ENCODE measurements around the gene EXOC6.
A peak's percentile ranks its signal among the peaks of the same experiment; 100 is the strongest.
"Not testable (repeated sequence)": the region's sequence is repeated elsewhere in the genome, so short reads cannot be mapped to it uniquely, and the experiment has no call there.

The EXOC6 gene

DNA sequence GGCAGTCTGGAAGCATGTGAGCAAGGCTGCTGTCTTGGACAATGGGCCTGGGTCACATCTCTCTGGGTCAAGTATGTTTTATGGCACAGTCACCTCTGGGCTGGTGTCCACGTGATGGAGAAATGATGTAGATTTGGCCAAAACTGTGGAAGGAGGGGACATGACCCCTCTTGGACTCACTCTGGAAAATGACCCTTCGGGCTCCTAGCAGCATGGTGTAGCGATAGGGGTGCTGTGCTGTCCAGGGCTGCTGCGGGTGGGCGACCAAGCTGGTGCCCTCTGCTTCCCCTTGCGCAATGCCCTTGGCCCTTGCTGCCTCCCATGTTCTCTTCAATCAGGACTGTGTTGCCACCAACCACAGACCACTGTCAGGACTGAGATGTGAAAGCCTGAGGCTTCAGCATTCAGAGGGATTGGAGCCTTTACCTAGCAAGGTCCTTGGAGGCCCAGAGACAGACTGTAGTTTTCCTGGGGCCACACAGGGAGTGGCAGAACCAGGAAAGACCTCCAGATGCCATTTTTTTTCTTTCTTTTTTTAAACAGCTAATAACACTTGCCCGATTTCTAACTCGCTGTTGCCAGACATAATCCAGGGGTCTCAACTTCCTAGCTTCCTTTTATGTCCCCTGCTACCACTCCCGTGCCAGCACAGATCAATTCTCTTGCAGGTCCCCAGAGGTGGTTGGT is 231.5 kb downstream of the EXOC6 start:
- no peak for DNase-seq (ENCODE audit: low read depth in 2 of 2)

DNA sequence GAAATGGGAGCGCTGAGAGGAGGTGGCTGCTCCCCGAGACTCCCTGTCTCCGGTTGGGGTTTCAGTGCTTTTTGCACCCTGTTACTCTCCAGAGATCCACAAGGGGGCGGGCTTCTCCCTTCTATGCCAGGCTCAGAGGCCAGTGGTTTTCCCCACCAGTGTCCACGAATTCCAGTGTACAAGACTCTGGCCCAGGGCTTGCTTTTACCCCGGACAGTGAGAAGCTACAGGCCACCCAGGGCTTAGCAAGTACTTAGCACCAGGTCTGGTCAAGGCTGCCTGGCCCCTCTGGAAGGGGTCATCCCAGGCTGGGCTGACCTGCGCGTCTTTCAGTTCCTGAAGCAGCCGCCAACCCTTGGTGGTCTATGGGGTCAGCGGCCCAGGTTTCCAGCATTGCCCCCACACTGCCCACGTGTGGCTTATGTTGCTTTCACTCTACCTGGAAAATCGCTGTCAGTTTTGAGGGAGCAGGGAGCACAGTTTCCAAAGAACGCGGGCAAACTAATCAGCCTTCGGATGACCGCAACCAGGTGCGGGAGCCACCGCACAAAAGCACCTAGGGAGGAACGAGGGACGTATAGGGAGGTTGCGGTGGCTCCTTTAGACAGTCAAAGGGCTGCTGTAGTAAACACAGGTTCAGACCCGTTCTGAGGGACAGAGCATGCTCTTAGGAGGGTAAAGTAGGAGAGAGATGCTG is 232.2 kb downstream of the EXOC6 start:
- DNase-seq (ENCODE audit: low read depth in 2 of 2) = peak in 1 of 2 donors; percentile 19

DNA sequence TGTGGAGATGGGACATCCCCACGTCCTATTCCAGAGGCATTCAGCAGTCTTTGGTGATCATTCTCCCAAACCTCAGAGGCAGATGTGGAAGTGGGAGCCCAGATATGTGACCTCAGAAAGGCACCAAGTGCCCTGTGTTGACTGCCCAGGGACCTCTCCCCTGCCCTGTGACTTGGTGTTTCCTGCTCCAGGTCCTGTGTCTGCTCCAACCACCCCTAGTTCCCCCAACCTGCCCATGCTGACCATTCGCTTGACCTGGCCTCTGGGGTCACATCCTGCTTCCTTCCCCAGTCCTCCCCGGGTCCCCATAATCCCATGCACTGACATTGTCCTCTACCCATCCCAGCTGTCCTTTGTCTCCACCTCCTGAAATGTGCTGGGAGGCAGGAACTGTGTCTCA is 233.0 kb downstream of the EXOC6 start:
- DNase-seq (ENCODE audit: low read depth in 2 of 2) = no peak

DNA sequence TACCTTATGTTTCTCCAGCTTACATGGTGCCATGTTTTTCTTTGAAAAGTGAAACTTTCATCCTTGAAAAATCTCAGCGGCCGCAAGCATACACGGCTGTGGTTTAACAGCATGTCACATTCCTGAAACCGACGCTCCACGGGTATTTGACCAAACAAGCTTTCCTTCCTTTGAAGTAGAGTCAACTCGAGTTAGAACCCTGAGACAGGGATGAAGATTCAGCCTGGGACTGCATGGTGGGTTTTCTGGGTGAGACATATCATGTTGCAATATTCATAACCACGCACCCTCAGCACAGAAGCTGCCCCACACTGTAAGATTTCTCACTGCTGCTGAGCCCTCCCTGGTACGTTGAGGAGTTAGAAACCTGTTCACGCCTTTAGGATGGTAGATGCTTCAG is 233.5 kb downstream of the EXOC6 start:
- DNase-seq (ENCODE audit: low read depth in 2 of 2) = no peak

DNA sequence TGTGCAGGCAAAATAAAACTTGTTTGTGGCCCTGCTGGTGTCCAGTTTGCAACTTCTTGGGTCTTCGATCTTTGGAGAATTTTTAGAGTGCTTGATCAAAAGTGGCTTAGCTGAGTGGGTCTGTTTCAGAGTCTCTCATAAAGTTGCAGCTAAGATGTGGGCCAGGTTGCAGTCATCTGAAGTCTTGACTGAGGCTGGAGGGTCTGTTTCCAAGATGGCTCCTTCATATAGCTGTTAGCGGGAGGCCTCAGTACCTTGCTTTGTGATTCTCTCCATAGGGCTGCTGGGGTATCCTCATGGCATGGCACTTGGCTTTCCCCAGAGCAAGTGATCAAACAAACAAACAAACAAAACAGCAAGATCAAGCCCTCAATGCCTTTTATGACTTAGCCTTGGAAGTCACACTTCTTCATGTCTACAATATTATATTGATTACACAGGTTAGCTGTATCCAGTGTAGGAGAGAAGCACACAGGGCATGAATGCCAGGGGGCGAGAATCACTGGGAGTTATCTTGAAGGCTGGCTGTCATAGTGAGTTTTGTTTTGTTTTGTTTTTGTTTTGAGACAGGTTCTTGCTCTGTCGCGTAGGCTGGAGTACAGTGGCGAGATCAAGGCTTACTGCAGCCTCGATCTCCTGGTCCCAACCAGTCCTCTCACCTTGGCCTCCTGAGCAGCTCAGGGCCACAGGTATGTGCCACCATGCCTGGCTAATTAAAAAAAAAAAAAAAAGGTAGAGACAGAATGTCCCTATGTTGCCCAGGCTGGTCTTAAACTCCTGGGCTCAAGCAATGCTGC is 235.6 kb downstream of the EXOC6 start:
- no peak for DNase-seq (ENCODE audit: low read depth in 2 of 2)

DNA sequence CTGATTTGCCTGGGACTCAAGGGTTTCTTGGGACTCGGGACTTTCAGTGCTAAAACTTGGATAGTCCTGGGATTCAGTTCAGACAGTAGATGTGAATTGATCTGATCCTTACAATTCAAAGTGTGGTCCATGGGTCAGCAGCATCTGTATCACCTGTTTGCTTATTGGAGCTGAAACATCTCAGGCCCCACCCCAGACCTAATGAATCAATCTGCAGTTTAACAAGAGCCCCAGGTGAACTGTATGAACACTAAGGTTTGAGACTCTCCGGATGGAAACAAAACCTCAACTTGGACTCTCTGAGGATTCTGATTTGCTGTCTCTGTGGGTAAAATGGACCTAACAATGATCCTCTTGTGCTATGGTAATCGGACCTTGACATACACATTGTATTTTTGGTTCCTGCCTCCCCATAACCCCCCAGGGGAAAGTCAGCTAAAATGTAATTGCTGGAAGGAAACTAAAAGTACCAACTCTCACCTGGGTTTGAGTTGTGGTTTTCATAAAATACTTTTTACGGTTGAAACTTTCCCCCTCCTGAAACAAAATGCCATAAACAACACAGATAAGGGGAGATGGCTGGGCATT is 237.0 kb downstream of the EXOC6 start:
- DNase-seq (ENCODE audit: low read depth in 2 of 2) = no peak

DNA sequence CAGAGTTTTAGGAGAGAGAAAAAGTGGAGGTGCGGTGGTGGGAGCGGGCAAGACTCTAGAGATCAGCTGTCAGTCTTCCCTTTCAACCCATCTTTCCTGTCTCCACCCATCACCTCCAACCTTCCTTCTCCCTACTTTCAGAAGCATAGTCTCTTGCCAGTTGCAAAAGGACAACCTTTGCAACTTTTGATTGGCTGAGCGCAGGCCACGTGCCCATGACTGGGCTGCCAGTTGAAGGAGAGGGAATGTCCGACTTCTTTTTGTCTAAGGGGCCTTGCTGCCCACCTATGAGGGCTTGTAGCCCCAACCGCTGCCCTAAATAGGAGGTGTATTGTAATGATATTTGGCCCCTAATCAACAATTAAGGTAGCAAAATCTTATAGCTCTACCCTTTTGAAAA is 238.0 kb downstream of the EXOC6 start:
- DNase-seq (ENCODE audit: low read depth in 2 of 2) = no peak

DNA sequence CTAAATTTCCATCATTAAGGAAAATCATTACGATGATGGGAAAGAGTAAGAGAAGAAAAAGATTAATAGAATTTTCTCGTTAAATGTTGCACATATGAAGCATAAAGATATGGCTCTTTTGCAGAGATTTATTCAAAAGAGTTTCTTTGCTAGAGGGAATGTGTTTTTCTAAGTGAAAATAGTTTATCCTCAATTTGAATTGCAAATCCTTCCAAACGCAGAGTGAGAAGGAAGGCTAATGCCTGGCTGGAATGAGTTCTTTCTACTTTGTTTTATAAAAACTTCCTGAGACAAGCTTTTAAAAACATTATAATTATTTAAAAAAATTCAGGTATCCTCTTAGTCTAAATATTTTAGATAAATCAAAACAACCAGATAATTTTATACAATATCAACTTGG is 239.5 kb downstream of the EXOC6 start:
- DNase-seq (ENCODE audit: low read depth in 2 of 2) = no peak

DNA sequence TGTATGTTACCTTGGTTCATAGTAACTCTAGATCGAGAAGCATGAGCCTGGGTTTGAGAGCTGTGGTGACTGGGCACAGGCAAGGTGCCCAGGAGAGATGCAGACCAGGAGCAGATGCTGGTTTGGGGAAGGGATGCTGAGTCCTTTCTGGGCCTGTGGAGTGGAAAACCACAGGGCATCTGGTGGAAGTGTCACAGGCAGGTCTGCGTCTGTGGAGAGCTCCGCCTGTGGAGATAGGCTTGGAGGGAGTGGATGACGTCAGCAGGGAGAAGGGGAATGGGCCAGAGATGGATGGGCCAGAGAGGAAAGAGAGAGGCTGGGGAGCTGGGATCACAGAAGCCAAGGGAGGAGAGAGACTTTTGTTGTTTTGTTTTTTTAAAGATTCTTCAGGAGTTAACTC is 240.1 kb downstream of the EXOC6 start:
- no peak for DNase-seq (ENCODE audit: low read depth in 2 of 2)

DNA sequence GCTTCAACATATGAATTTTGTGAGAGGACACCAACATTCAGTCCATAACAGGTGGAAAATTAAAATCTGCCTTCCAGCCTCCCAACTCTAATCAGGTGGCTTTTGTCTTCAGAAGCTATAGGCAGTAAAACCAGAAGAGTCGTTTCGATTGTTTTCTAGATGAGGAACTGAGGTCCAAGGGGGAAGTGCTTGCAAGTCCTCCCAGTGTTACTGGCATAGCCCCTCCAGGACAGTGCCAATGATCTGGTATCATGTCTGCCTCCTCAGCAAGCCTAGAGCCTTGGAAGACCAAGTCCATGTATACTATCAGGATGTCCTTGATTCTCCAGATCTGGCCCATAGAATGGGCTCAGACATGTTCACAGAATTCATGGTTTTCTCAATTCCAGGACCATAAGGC is 242.3 kb downstream of the EXOC6 start:
- no peak for DNase-seq (ENCODE audit: low read depth in 2 of 2)

DNA sequence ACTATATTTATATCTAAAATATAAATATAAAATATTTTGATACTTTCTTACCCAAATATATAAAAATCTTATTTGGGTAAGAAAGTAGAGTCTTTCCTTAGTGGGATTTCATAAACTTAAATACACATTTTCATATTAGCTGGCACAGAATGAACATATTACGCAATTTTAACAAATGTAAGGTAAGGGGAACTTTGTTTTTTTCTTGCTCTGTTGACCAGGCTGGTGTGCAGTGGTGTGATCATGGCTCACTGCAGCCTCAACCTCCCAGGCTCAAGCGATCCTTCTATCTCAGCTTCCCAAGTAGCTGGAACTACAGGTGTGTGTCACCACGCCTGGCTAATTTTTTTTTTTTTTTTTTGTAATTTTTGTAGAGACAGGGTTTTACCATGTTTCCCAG is 243.6 kb downstream of the EXOC6 start:
- no peak for DNase-seq (ENCODE audit: low read depth in 2 of 2)

DNA sequence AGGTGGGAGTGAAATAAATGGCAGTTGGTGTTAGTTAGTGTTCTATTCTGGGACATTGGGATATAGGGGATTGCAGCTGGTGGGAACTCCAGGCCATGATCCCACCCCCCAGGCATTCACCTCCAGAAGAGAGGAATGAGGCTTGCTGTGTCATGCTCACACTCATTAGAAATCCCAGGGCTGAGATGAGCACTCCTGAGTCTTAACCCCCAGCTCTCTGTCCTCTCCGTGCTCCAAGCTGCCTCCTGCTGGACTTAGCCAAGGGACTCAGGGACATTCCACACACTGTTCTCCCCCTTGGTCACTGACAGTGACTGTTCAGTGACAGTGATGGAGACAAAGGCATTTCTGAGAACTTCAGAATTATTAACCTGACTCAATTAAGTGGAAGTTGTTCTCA is 246.9 kb downstream of the EXOC6 start:
- DNase-seq (ENCODE audit: low read depth in 2 of 2) = no peak

DNA sequence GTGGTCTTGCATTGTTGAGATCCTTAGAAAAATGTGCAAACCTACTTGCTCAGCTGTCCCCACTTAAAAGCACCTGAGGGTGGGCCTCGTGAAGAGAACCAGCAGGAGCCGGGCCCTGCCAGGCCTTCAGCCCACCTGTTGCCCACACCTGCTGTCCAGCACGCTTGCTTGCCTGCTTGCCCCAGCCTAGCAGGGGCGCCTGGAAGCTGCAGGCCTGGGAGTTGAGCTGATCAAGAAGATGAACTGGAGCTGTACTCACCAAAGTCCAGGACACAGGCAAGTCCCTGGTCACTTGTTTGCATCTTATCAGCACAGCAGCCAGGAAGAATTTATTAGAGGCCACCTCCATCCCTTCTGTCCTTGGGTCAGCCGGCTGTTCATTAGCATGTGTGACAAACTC is 248.6 kb downstream of the EXOC6 start:
- DNase-seq (ENCODE audit: low read depth in 2 of 2) = no peak

DNA sequence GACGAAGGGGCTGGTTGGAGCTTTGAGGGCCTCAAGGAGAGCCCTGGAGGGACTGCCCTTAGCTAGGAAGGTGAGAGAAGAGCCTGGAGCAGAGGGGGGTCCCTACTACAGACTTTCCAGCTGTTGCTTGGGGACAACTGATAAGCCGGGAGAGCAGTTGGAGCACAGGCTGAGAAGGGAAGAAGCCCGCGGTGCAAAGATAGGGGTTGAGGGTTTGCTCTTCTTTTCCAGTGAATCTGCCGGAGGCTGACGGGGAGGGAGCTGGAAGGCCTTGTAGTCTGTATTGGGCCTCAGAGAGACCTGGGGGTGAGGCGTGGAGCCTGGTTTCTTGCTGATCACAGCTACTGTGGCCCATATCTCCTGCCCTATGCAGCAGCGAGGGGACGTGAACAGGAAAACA is 249.1 kb downstream of the EXOC6 start:
- no peak for DNase-seq (ENCODE audit: low read depth in 2 of 2)

DNA sequence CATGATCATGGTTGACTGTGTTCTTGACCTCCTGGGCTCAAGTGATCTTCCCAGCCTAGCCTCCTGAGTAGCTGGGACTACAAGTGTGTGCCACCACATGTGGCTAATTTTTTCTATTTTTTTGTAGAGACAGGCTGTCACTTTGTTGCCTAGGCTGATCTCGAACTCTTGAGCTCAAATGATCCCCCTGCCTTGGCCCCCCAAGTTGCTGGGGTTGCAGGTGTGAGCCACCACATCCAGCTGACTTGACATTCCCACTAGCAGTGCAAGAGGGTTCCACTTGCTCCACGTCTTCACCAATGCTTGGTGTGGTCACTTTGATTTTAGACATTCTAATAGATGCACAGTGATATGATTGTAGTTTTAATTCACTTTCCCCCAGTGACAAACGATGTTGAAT is 250.5 kb downstream of the EXOC6 start:
- DNase-seq (ENCODE audit: low read depth in 2 of 2) = no peak

DNA sequence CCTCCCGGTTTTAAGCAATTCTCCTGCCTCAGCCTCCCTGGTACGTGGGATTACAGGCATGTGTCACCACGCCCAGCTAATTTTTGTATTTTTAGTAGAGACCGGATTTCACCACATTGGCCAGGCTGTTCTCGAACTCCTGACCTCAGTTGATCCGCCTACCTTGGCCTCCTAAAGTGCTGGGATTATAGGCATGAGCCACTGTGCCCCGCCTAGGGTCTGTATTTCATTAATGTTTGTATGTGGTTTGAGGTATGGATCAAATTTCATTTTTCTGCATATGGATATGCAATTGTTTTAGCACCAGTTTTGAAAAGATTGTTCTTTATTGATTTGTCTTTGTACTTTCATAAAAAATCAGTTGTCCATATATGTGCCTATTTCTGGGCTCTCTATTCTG is 251.3 kb downstream of the EXOC6 start:
- DNase-seq (ENCODE audit: low read depth in 2 of 2) = no peak

DNA sequence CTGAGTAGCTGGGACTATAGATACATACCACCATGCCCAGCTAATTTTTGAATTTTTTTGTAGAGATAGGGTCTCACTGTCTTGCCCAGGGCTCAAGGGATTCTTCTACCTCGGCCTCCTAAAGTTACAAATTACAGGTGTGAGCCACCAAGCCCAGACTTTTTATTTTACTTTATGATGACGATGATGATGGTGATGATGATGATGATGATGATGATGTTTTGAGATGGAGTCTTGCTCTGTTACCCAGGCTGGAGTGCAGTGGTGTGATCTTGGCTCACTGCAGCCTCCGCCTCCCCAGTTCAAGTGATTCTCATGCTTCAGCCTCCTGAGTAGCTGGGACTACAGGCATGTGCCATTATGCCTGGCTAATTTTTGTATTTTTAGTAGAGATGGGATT is 252.8 kb downstream of the EXOC6 start:
- not testable (repeated sequence) for DNase-seq (ENCODE audit: low read depth in 2 of 2)

DNA sequence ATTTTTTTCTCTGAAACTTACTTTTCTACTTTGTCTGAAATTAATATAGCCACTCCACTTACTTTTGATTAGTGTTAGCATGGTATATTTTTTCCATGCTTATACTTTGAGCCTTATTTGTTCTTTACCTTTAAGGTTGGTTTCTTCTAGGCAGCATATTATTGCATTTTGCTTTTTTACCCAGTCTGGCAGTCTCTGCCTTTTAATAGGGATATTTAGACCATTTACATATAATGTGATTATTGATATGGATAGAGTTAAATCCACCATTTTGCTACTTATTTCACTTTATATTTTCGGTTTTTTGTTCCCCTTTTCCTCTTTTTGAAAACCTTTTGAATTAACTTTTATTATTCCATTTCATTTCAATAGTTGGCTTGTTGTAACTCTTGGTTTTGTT is 255.6 kb downstream of the EXOC6 start:
- no peak for DNase-seq (ENCODE audit: low read depth in 2 of 2)

DNA sequence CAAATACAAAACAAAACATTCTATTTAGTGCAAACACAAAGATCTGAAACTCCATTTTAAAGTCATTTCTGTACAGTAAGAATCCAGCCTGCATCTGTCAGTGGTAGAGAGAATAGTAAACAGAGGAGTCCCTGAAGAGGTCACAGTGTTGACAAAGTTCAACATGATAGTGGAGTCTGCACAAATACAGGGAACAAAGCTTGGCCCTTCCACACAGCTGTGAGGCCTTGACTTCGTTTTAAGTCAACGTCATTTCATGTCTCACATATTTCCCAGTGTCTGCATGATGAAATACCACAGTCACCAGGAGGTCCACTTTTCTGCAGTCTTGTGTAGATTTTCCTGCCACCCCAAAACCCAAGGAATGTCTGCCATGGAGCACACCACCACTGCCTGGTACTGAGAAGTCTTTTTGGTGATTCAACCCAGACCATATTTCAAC is 258.3 kb downstream of the EXOC6 start:
- no peak for DNase-seq (ENCODE audit: low read depth in 2 of 2)
